ENCODE data around the gene TNIP1.

Gene TNIP1

DNA sequence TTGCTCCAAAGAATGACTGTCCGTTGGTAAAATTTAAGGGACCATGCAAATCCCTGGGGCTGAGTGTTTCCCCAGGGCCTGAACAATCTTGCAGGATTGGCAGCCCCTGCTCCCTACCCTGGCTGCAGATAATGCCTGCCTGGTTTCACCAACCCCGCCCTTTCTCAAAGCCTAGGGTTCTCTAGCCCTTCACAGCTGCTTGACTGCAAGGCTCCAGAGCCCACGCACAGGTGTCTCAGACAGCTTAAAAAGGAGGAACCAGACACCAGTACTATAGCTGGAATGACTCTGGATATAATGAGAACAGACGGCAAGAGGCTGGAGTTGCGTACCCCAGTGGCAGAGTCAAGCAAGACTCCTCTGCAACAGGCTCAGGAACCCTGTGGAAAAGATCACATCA, 25.2 kb upstream of the TNIP1 start:
- H4K20me1 ChIP-seq (ENCODE audit: control insufficient read depth, insufficient read depth, low read depth, low read length): no peaks in the 10 kb centered on the region
- H3K9me2 ChIP-seq (replicated peaks; ENCODE audit: control insufficient read depth, low read length): no peaks in the 10 kb centered on the region
- TF ChIP-seq EZH2phosphoT487 (IDR thresholded peaks at IDR 0.05; ENCODE audit: borderline replicate concordance, low read length): no peak
- TF ChIP-seq, protein P1, sequence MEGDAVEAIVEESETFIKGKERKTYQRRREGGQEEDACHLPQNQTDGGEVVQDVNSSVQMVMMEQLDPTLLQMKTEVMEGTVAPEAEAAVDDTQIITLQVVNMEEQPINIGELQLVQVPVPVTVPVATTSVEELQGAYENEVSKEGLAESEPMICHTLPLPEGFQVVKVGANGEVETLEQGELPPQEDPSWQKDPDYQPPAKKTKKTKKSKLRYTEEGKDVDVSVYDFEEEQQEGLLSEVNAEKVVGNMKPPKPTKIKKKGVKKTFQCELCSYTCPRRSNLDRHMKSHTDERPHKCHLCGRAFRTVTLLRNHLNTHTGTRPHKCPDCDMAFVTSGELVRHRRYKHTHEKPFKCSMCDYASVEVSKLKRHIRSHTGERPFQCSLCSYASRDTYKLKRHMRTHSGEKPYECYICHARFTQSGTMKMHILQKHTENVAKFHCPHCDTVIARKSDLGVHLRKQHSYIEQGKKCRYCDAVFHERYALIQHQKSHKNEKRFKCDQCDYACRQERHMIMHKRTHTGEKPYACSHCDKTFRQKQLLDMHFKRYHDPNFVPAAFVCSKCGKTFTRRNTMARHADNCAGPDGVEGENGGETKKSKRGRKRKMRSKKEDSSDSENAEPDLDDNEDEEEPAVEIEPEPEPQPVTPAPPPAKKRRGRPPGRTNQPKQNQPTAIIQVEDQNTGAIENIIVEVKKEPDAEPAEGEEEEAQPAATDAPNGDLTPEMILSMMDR (IDR thresholded peaks at IDR 0.05; ENCODE audit: low read depth, low read length, poor library complexity, severe bottlenecking): no peak
- no peak overlapping the region for H3K4me2 ChIP-seq (ENCODE audit: low read length)
- no peaks in the 10 kb centered on the region for H3K27me3 ChIP-seq (ENCODE audit: control insufficient read depth, low read length)
- no peak overlapping the region for H3K4me3 ChIP-seq (ENCODE audit: low read length)
- H3K27ac ChIP-seq (ENCODE audit: low read depth, low read length): no peak overlapping the region
- H3F3A ChIP-seq (ENCODE audit: control insufficient read depth, insufficient read depth): no peaks in the 10 kb centered on the region
- H3K9me3 ChIP-seq (ENCODE audit: control insufficient read depth, insufficient read depth, low read length): no peaks in the 10 kb centered on the region
- H3K36me3 ChIP-seq (ENCODE audit: control insufficient read depth, low read length): no peaks in the 10 kb centered on the region
- no peaks in the 10 kb centered on the region for H3K79me2 ChIP-seq (ENCODE audit: control insufficient read depth, low read length)
- H3K4me1 ChIP-seq (ENCODE audit: control insufficient read depth, low read length): peaks cover 12% of the 10 kb centered on the region

DNA sequence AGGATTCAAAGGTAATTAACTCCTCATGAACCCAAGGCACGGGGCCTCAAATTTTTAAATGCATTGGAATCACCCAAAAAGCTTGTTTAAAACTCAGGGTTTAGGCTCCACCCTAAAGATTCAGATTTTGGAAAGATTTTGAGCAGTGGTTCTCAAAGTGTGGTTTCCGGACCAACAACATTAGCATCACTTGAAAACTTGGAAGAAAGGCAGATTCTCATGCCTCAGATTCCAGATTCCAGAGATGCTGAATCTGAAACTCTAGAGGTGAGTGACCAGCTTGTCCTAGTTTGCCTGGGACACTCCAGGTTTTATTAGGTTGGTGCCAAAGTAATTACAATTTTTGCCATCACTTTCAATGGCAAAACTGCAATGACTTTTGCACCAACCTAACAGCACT, 24.7 kb upstream of the TNIP1 start:
- Histone ChIP-seq H3K4me3 (ENCODE audit: low read length) (no peak overlapping the region), H3K9me3 (ENCODE audit: control insufficient read depth, insufficient read depth, low read length) (no peaks in the 10 kb centered on the region), H4K20me1 (ENCODE audit: control insufficient read depth, insufficient read depth, low read depth, low read length) (no peaks in the 10 kb centered on the region), H3K4me1 (ENCODE audit: control insufficient read depth, low read length) (peaks cover 7% of the 10 kb centered on the region), H3K4me2 (ENCODE audit: low read length) (no peak overlapping the region), H3K9me2 (replicated peaks; ENCODE audit: control insufficient read depth, low read length) (no peaks in the 10 kb centered on the region), H3K79me2 (ENCODE audit: control insufficient read depth, low read length) (no peaks in the 10 kb centered on the region), H3K27ac (ENCODE audit: low read depth, low read length) (no peak overlapping the region), H3F3A (ENCODE audit: control insufficient read depth, insufficient read depth) (no peaks in the 10 kb centered on the region), H3K27me3 (ENCODE audit: control insufficient read depth, low read length) (no peaks in the 10 kb centered on the region), H3K36me3 (ENCODE audit: control insufficient read depth, low read length) (no peaks in the 10 kb centered on the region)
- TF ChIP-seq, protein P1 (IDR thresholded peaks at IDR 0.05; ENCODE audit: low read depth, low read length, poor library complexity, severe bottlenecking): no peak
- no peak for TF ChIP-seq EZH2phosphoT487 (IDR thresholded peaks at IDR 0.05; ENCODE audit: borderline replicate concordance, low read length)

DNA sequence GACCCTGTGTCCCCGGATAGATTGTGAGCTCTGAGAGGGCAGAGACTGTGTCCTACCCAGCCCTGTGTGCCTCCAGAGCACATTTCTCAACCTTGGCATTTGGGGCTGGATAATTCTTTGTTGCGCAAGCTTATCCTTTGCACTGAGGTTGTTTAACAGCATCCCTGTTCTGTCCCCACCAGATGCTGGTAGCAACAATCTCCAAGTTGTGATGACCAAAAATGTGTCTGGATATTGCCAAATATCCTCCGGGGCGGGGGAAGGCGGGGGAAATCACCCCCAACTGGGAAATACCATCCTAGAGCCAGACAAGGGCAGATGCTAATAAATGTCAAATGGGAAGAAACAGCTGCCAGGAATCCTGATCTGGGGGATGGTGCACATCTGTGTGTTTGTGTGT, 24.0 kb upstream of the TNIP1 start:
- no peaks in the 10 kb centered on the region for H3K27me3 ChIP-seq (ENCODE audit: control insufficient read depth, low read length)
- no peaks in the 10 kb centered on the region for H3K79me2 ChIP-seq (ENCODE audit: control insufficient read depth, low read length)
- no peaks in the 10 kb centered on the region for H3K36me3 ChIP-seq (ENCODE audit: control insufficient read depth, low read length)
- H3K4me3 ChIP-seq (ENCODE audit: low read length): no peak overlapping the region
- H3K4me2 ChIP-seq (ENCODE audit: low read length): no peak overlapping the region
- no peaks in the 10 kb centered on the region for H3F3A ChIP-seq (ENCODE audit: control insufficient read depth, insufficient read depth)
- no peaks in the 10 kb centered on the region for H3K9me2 ChIP-seq (replicated peaks; ENCODE audit: control insufficient read depth, low read length)
- no peaks in the 10 kb centered on the region; the same call in 1 of the 2 replicates for H3K4me1 ChIP-seq (ENCODE audit: control insufficient read depth, low read length)
- H3K9me3 ChIP-seq (ENCODE audit: control insufficient read depth, insufficient read depth, low read length): no peaks in the 10 kb centered on the region
- H4K20me1 ChIP-seq (ENCODE audit: control insufficient read depth, insufficient read depth, low read depth, low read length): no peaks in the 10 kb centered on the region
- H3K27ac ChIP-seq (ENCODE audit: low read depth, low read length): no peak overlapping the region
- TF ChIP-seq, protein P1 (IDR thresholded peaks at IDR 0.05; ENCODE audit: low read depth, low read length, poor library complexity, severe bottlenecking): no peak
- no peak for TF ChIP-seq EZH2phosphoT487 (IDR thresholded peaks at IDR 0.05; ENCODE audit: borderline replicate concordance, low read length)

DNA sequence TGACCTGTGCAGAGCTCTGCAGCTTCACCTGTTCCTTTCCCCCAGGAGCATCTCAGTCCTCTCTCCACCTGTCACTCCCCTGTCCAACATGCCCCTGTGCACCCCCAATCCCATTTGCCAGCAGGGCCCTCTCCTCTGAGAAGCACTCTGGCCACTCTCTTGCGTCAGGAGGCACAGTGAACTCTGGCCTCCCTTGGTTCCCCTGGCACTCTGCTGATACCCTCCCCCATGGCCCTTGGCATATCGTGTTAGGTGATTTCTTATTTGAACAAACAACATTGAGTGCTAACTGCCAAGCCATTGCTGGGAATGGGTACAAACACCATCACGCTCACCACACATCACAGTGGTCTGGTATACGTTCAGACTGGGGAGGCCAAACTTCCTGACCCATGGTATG, 20.9 kb upstream of the TNIP1 start:
- H3K4me1 ChIP-seq (ENCODE audit: control insufficient read depth, low read length): peaks cover 9% of the 10 kb centered on the region
- H3F3A ChIP-seq (ENCODE audit: control insufficient read depth, insufficient read depth): no peaks in the 10 kb centered on the region
- H3K27me3 ChIP-seq (ENCODE audit: control insufficient read depth, low read length): no peaks in the 10 kb centered on the region; the same call in 1 of the 2 replicates
- TF ChIP-seq, protein P1 (IDR thresholded peaks at IDR 0.05; ENCODE audit: low read depth, low read length, poor library complexity, severe bottlenecking): no peak
- no peak for TF ChIP-seq EZH2phosphoT487 (IDR thresholded peaks at IDR 0.05; ENCODE audit: borderline replicate concordance, low read length)
- H3K4me3 ChIP-seq (ENCODE audit: low read length): no peak overlapping the region
- H3K36me3 ChIP-seq (ENCODE audit: control insufficient read depth, low read length): no peaks in the 10 kb centered on the region
- H3K9me2 ChIP-seq (replicated peaks; ENCODE audit: control insufficient read depth, low read length): no peaks in the 10 kb centered on the region
- no peaks in the 10 kb centered on the region for H3K79me2 ChIP-seq (ENCODE audit: control insufficient read depth, low read length)
- H3K27ac ChIP-seq (ENCODE audit: low read depth, low read length): no peak overlapping the region
- H4K20me1 ChIP-seq (ENCODE audit: control insufficient read depth, insufficient read depth, low read depth, low read length): no peaks in the 10 kb centered on the region
- no peaks in the 10 kb centered on the region for H3K9me3 ChIP-seq (ENCODE audit: control insufficient read depth, insufficient read depth, low read length)
- H3K4me2 ChIP-seq (ENCODE audit: low read length): no peak overlapping the region

Data from DOHH2 (cell line).